ENCODE data around the gene GCH1. TPM values are rescaled to one million over a fixed set of nuclear protein-coding genes. Genes with fewer than 3 reads are reported as not detected.
A peak's percentile ranks its signal among the peaks of the same experiment; 100 is the strongest.

GCH1 gene
- total RNA-seq, 4 donors from 2014 or later = 15.7 to 29.2 (median 28.1) TPM

DNA sequence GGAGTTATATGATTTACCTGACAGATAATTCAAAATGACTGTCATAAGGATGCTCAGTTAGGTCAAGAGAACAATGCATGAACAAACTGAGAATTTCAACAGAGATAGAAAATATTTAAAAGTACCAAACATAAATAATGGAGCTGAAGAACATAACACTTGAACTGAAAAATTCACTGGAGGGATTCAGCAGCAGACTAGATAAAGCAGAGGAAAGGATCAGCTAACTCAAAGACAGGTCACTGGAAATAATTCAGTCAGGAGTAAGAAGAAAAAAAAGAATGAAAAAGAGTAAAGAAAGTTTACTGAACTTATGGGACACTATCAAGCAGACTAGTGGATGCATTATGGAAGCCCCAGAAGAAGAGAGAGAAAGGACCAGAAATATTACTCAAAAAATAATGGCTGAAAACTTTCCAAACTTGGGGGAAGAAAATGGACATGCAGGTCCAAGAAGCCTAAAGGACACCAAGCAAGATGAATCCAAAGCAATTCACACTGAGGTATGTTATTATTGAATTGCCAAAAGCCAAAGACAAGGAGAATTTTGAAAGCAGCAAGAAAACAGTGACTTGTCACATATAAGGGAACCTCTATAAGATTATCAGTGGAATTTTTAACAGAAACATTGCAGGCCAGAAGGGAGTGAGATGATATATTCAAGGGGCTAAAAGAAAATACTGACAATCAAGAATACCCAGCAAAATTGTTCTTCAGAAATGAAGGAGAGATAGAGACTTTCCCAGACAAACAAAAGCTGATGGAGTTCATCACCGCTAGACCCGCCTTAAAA is 78.7 kb downstream of the GCH1 start:
- H3K4me1 ChIP-seq = no peaks in the 10 kb centered on the region
- H3K4me3 ChIP-seq = no peak overlapping the region
- TF ChIP-seq POLR2A (IDR thresholded peaks at IDR 0.05) = no peak
- TF ChIP-seq, protein P1, sequence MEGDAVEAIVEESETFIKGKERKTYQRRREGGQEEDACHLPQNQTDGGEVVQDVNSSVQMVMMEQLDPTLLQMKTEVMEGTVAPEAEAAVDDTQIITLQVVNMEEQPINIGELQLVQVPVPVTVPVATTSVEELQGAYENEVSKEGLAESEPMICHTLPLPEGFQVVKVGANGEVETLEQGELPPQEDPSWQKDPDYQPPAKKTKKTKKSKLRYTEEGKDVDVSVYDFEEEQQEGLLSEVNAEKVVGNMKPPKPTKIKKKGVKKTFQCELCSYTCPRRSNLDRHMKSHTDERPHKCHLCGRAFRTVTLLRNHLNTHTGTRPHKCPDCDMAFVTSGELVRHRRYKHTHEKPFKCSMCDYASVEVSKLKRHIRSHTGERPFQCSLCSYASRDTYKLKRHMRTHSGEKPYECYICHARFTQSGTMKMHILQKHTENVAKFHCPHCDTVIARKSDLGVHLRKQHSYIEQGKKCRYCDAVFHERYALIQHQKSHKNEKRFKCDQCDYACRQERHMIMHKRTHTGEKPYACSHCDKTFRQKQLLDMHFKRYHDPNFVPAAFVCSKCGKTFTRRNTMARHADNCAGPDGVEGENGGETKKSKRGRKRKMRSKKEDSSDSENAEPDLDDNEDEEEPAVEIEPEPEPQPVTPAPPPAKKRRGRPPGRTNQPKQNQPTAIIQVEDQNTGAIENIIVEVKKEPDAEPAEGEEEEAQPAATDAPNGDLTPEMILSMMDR (IDR thresholded peaks at IDR 0.05) = no peak
- peaks cover 0 to 8% (median 2%) of the 10 kb centered on the region in 4 donors for H3K9me3 ChIP-seq
- no peaks in the 10 kb centered on the region for H3K36me3 ChIP-seq
- no peaks in the 10 kb centered on the region for H3K27me3 ChIP-seq
- H3K27ac ChIP-seq = no peak overlapping the region
- DNase-seq = no peak

- DNase-seq = no peak
- Histone ChIP-seq H3K27ac (no peak overlapping the region), H3K9me3 (peaks cover 0 to 8% (median 2%) of the 10 kb centered on the region in 4 donors), H3K4me3 (no peak overlapping the region), H3K27me3 (no peaks in the 10 kb centered on the region), H3K4me1 (peaks cover 0 to 9% (median 0%) of the 10 kb centered on the region in 4 donors), H3K36me3 (no peaks in the 10 kb centered on the region)
- TF ChIP-seq, protein P1 (IDR thresholded peaks at IDR 0.05) = no peak
- no peak for TF ChIP-seq POLR2A (IDR thresholded peaks at IDR 0.05)
Measured at GRCh38 chr14:54822685-54823084, 79.9 kb downstream of the GCH1 start.

DNA sequence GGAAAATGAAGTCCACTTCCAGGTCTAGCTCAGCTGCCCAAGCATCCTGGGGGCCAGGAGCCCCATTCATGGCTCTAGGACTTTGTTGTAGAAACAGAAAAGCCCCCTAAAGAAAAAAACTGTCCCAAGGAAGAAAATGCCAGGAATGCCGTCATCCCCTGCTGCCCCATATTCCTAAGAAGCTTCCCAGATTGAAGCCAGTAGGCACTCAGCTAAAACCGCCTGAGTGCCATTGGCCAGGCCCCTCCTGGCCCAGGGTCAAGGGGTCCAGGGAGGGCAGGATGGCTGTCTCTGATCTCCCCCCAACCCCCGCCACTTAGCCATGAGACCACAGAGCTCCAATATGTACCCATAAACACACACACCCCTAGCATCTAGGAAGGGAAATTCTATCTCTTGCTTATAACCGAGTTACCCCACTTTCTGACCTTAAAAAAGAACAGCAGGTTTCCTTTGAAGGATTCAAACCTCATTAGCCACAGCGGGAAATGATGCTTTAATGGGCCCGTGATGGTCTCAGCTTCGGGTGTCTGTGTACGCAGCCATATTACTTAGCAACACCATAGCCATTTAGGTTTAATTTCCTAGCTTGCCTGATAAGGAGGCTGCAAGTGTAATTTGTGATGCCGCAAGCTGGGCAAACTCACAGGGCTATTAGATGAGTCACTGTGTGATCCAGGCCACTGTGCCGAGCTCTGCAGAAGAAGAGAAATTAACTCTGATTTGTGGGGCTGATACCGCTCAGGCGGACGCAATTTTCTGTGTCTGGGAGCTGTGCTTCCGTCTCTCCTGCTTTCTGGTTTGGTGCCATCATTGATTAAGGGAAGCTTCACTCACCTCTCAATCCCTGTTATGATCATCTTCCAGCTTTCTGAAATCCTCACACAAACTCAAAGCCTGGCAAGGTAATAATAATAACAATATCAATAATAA is 84.2 kb downstream of the GCH1 start:
- Histone ChIP-seq H3K36me3 (no peaks in the 10 kb centered on the region), H3K27ac (peak overlapping the region in 1 of 4 donors; percentile 25), H3K9me3 (peaks cover 0 to 3% (median 0%) of the 10 kb centered on the region in 4 donors), H3K4me1 (peaks cover 0 to 9% (median 0%) of the 10 kb centered on the region in 4 donors), H3K27me3 (no peaks in the 10 kb centered on the region), H3K4me3 (no peak overlapping the region)
- TF ChIP-seq POLR2A (IDR thresholded peaks at IDR 0.05) = no peak
- TF ChIP-seq, protein P1 (IDR thresholded peaks at IDR 0.05) = no peak
- peak in 2 of 3 donors; percentile 64 to 80 for DNase-seq

DNA sequence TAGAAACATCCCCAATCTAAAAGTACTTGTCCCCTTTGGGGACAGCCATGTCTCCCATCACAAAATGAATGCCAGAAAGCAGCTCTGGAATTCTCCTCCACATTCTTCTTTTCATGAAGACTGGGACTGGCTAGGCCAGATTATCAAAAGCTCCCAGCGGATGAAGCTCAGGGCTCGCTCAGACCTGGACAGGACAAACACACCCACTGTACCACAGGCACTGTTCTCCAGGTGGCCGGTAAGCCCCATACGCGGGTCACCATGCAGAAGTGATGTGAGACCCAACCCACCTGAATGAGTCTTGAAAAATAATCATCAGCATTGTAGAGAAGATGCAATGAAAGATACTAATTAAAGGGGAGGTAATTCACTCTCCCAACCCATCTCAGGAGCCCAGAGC is 85.1 kb downstream of the GCH1 start:
- Histone ChIP-seq H3K27me3 (no peaks in the 10 kb centered on the region), H3K4me1 (peaks cover 0 to 9% (median 0%) of the 10 kb centered on the region in 4 donors), H3K4me3 (no peak overlapping the region), H3K36me3 (no peaks in the 10 kb centered on the region), H3K9me3 (no peaks in the 10 kb centered on the region), H3K27ac (no peak overlapping the region)
- no peak for DNase-seq
- TF ChIP-seq POLR2A (IDR thresholded peaks at IDR 0.05) = no peak
- TF ChIP-seq, protein P1 (IDR thresholded peaks at IDR 0.05) = no peak

DNA sequence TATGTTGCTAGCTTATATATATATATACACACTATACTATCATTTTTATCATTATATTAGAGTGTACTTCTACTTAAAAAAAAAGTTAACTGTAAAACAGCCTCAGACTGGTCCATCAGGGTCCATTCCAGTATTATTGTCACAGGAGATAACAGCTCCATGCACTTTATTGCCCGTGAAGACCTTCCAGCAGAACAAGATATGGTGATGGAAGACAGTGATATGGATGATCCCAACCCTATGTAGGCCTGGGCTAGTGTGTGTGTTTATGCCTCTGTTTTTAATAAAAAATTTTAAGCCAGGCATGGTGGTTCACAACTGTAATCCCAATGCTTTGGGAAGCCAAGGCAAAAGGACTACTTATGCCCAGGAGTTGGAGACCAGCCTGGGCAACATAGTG is 86.2 kb downstream of the GCH1 start:
- Histone ChIP-seq H3K27ac (no peak overlapping the region), H3K27me3 (no peaks in the 10 kb centered on the region), H3K36me3 (no peaks in the 10 kb centered on the region), H3K9me3 (no peaks in the 10 kb centered on the region), H3K4me1 (peaks cover 0 to 9% (median 0%) of the 10 kb centered on the region in 4 donors), H3K4me3 (no peak overlapping the region)
- TF ChIP-seq, protein P1 (IDR thresholded peaks at IDR 0.05) = no peak
- no peak for TF ChIP-seq POLR2A (IDR thresholded peaks at IDR 0.05)
- no peak for DNase-seq
